ENCODE data around the gene CD9.

- TF ChIP-seq CTCF (IDR thresholded peaks at IDR 0.05), result no peak
- no peak for TF ChIP-seq POLR2A (IDR thresholded peaks at IDR 0.05)
These were observed 27.3 kb upstream of the CD9 start for GRCh38 chr12:6172862-6173261.

All from esophagus squamous epithelium (tissue), 4 donors.